Measurements from ENCODE around the gene ITGB2.

The ITGB2 gene

DNA sequence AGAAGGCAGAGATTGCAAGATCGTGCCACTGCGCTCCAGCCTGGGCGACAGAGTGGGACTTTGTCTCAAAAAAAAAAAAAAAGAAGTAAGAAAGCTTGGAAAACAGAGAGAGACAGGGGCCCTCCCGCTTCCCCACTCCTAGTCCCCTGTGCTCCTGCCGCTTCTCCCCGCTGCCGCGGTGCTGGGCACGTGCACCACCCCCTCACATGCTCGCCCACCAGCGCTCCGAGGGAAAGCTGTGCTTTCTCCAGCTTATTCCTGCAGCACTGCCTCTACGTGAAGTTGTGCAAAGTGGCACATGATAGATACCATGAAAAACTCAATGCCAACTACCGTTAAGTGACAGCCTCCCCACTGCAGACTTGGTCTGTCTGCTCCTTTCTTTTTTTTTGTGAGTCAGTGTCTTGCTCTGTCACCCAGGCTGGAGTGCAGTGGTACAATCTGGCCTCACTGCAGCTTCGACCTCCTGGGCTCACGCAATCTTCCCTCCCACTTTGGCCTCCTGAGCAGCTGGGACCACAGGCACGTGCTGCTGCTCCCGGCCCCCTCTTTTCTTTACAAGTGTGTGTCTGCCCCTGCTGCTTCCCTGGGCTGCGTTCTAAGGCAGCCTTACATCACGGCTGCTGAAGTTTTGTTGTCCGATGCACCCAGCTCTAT lies 34.6 kb upstream of the ITGB2 start:
- DNase-seq, result no peak

DNA sequence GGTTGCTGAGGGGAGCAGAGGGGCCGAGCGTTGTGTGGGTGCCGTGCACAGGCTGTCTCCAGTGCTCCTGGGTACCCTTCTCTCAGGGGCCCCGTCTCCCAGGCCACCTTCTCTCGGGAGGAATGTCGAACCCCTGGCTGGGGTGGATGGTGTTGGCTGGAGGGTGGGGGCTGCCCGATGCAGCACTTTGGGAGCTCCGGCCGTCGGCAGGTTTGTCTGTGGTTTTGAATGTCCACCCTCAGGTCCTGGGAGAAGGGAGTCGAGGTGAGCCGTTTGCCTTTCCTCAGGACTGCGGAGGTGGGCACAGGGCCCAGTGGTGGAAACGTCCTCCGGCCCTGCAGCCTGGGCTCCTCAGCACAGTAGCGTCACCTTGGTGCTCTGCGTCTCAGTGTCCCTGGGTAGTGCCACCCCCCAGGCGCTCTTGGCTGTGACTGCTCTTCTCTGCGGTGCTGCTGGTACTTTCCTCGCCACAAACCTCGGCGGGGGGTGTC lies 33.6 kb upstream of the ITGB2 start:
- no peak for DNase-seq

DNA sequence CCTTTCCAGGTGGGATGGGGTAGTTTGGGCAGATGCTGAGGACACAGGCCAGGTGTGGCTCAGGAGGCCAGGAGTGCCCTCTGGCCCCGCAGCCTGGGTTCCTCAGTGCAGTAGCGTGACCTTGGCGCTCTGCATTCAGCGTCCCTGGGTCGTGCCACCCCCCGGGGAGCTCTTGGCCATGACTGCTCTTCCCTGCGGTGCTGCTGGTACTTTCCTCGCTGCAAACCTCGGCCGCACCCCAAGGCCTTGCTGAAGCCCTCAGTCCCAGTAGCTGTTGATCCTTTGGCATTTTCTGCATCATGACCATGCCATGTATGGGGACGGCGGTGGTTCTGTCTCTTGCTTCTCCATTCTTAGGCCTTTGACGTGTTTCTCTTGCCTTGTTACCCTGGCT lies 32.9 kb upstream of the ITGB2 start:
- DNase-seq, result no peak

DNA sequence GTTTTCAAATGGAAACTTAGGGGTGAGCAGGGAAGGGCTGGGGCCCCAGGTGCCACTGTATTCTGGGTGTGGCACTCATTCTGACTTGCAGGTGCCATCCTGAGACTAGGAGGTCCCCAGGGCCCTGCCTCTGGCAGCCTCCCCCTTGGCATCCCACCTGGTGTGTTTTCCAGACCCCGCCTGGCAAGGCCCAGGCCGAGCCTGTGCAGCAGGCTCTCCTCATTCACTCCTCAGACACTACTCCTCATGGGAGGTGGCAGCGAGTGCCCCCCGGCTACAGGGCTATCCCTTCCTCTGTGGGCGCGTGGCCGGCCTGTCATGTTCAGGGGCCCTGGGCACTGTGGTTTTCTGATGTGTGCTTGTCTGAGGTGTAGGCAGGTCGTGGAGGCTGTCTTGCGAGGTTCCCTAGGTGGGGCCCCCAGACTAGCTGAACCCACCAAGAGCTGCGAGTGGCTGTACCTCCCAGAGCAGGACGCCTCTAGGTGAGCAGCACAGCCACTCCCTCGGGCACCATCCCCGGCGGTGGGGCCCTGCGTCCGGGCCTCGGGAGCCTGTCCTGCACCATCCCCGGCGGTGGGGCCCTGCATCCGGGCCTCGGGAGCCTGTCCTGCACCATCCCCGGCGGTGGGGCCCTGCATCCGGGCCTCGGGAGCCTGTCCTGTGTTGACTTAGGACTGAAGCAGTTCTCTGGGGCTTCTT lies 32.4 kb upstream of the ITGB2 start:
- DNase-seq, result no peak

DNA sequence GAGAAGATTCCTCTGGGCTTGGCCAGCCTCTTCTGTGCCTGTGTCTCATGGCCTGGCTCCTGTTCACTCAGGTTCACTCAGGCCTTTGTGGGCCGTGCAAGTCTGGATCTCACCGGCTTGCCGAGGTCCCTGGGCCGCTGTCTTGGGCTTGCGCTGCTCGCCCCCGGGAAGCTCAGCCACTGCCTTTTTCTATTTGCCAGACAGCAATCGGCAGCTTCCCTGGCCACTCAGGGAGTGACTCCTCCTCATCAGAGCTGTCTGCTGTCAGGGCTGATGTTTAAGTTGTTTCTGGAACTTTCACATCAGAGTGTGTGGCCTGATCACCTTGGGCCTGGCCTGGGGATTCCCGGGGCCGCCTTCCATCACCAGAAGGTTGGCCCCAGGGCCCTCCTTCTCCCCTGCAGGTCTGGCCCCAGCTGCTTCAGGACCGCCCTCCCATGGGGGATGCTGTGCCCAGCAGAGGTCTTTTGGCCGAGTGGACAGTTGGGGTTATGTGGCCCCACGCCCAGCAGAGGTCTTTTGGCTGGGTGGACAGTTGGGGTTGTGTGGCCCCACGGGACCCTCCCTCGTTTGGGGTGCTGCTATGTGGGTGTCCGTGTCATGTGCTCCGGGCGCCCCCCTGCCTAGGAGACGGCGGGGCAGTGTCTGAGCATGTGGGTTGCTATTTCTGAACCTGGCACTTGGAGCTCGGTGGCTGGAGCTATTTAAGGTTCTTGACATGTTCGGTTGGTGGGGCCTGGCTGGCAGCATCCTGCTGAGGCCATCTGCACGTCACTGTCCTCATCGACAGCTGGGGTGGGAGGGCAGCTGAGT lies 31.6 kb upstream of the ITGB2 start:
- no peak for DNase-seq

DNA sequence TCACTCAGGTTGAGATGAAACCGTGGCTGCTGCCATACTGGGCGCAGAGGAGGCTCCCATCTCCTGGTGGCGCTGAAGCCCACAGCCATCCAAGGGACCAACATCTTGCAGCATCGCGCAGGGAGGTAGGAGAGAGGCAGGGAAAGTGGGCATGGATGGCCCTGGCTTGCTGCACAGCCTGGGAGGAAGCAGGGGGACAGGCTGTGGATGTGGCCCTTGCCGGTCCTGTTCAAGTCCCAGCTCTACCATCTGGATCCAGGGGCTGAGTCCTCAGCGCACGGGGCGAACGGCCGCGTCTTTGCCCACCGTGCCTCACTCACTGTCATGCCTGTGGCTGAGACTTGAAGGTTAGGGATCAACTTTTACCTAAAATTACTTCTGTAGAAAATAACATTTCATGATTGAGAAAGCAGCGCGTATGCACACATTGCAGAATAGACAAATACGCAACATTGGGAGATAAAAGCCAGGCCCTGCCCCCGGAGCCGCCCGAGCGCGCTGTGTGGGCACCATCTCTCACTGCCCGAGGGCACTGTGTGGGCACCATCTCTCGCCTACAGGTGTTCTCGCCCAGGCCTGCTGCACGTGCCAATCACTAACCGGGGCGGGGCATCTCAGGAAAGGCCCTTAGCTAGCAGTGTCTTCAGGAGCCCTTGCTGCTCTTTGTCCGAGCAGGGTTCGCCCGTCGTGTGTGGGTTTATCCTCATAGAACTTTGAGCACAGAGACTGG lies 30.7 kb upstream of the ITGB2 start:
- no peak for DNase-seq

DNA sequence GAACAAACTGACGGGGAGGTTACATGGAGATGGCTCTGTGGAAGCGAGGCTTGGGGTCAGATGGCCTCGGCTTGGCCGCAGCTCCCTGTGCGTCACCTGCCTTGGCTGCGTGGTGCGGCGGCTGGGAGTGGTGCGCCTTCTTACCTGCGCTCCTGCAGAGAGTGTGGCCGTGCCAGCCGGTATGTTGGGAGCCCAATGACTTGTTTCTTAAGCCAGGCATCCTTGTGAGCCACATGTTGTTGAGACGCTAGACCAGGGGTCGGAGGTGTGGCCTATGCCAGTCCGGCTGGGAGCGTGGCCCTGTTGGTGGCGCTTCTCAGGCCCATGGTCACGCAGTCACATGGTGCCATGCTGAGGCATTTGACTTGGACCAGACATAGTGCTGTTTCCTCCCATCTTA lies 29.7 kb upstream of the ITGB2 start:
- DNase-seq, result no peak

DNA sequence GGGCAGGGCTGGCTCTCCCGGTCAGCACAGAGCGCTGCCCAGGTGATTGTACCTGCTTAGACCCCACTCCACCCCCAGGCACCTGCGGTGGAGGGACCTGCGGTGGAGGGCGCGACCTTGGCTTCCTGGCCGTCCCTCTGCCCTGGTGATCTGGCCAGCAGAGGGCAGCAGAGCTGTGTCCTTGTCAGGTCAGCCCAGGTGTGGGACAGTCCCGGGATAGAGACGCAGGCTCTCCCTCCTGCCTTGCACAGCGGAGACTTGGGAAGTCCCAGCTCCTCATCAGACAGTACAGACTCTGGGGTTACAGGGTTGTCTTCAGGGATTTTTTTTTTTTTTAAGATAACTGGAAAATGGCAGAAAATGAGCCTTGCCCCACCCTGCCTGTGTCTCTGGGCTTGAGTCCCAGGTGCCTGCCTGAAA lies 29.1 kb upstream of the ITGB2 start:
- DNase-seq, result no peak

DNA sequence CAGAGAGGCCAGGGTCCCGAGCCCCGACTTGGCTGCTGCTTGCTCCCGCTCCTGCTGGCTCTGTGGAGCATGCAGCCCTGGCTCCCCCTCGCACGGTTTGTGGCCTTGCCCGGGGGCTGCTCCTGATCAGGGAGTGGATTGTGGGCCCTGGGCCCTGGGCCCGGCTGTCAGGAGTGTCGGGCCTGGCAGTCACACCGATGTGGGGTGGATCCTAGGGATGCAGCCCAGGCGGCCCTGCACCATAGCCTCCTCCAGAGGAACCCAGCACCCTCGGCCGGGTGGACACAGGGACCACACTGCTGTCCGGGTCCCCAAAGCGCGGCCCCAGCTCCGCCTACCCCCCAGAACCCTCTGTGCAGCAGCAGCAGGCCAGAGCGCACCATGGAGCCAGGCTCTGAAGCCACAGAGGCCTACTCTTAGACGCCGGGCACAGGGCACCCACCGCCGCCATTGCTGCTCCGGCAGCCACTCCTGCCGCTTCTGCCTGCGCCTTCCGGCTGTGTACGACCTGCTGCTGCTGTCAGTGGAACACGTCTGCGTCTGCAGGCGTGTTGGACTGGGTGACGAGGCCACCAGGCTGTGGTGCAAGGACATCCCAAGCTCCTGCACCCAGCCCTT lies 28.6 kb upstream of the ITGB2 start:
- DNase-seq, result no peak

DNA sequence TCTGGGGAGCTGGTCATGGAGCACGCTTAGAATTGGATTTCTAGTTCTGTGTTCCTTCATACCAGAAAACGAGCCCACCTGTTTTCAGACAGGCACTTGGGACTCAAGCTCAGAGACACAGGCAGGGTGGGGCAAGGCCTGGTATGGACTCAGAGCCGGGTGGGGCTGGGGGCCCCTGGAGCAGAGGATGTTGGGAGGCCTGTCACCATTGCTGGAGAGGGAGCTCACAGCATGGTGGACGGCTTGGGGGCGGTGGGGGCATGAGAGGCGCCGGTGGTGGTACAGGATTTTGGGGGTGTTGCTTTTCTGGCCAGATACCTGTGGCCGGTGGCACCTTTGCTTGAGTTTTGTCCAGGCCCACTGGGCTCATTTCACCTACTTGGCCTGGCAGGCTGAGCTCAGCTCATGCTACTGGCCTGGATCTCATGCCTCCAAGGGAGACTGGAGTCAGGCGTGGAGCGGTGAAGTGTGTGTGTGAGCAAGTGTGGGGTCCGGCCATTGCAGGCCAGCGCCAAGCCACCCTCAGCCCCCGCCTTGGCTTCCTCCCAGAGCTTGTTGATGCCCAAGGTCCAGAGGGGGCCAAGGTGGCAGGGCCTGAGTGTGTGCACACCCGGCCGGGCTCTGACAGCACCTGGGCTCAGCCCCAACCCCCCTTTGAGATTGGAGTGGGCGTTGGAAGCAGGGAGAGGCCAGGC lies 27.9 kb upstream of the ITGB2 start:
- DNase-seq, result no peak

DNA sequence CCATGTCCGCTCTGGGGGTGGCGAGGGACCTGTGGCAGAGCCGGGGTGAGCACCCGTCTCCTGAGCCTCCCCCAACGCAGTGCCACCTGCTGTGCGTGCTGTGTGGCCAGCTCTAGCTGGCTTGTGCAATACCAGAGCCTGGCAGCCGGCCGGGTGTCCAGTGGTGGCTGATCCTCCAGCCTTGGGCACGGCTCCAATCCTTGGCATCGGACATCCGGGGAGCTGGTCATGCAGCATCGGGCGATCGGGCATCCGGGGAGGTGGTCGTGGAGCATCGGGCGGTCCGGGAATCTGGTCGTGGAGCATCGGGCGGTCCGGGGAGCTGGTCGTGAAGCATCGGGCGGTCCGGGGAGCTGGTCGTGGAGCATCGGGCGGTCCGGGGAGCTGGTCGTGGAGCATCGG lies 27.2 kb upstream of the ITGB2 start:
- DNase-seq, result no peak

DNA sequence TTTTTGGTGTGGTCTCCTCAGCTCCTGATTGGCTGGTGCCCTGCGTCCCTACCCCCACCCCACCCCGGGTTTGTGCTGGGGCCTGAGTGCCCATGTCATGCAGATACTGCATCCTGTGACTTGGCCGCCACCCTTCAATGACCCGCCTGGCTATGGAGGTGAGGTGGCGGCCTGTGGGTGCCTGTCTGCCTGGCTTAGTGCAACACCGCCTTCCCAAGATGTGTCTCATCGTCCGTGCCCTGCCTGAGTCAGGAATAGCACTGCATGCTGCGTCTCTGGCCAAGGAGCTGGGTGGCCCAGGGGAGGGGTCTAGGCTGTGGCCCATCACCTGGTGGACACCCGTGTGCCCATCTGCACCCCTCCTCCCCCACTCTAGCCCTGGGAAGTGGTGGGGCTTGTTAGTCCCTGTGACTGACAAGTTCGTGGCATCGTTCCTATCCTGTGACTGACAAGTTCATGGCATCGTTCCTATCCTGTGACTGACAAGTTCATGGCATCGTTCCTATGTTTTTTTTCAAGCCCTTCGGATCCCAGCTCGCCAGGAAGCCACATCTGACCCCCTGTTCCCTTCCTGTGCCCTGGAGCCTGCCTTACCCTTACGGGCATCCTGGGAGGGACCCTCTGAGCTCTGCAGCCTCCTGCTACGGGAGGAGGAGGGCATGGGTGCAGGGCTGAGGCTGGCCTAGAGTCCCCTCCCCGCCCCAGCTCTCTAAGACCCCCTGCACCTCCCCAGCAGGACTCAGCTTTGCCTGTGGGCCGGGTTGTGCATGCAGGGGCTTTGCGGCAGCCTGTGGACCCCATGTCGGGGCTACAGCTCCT lies 26.6 kb upstream of the ITGB2 start:
- DNase-seq, result no peak

DNA sequence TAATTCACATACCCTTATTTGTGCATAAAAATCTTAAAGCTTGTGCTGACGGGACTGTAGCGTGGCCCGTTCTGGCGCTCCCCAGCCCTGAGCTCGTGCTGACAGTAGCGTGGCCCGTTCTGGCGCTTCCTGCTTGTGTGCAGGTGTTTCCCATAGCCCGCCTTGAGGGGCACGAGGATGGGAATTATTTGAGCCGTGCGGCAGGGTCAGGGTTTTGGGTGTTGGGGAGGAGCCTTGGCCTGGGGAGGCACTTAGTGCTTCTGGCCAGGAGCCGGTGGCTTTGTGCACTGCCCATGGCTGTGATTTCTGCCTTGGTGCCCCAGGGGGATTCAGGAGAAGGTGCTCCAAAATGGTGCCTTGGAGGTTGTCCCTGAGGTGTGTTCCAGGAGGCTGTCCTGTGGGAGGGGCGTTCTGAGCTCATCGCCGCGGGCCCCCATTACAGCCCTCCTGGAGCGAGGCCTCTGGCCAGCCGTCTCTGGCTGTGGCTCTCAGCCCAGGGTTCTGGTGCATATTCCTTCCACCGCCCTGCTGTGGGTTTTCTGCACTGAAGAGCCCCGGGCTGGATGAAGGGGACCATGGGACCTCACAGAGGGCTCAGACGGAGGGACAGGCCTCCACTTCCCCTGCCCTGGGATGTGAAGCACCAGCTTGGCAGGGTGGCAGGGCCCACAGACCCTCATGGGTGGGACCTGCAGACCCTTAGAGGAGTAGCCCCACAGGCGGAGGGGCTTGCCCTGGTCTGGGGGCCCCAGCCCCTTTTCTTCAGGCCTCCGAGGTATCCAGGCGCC lies 25.7 kb upstream of the ITGB2 start:
- no peak for DNase-seq

DNA sequence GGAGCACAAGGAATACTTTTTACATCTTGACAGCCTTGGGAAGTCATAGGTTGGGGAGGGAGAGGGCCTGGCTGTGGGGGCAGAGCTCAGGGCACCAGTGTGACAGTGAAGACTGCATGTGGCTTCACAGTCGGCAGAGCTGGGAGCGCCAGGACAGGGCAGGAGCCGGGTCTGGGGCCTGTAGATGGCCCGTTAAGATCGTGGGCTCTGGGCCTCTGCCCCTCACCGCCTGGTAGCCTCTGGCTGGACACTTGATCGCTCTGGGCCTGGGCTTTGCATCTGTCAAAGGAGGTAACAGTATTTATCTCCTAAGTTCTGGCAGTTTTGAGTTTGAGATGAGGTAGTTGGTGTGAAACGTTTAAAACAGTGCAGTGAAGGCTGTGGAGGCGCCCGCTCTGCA lies 23.9 kb upstream of the ITGB2 start:
- DNase-seq, result no peak

DNA sequence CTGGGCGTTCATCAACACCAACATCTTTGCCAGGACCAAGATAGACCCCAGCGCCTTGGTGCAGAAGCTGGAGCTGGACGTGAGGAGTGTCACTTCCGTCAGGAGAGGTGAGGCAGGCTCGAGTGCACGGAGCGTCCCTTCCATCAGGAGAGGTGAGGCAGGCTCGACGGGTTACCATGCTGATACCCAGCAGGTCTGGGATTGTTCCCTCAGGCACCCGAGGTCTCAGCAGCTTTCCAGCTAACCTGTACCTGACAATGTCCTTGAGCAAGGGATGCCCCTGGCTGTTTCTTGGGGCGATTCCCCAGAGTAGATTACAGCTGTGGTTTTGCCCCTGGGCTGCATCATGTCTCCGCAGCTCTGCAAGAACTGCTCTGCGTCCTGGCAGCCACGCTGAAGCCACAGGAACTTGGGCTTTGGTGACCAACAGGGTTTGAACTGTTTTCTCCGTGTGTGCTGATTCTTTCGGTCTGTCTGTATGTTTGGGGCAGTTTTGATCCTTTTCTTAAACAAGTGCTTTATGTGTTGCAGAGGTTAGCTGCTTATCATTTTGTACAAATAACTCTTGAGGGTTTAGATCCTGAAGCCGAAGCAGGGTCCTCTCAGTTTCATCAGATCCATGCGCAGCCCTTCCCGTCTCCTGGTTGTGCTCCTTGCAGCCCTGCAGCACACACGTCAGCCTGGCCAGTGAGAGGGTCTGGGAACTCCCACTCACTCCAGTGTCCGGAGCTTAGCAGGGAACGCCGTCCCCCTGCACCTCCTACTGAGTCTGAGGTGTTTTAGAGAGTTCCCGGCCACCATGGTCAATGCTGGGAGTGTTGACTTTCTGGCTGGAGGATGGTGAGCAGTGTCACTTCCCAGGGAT lies 23.2 kb upstream of the ITGB2 start:
- no peak for DNase-seq

DNA sequence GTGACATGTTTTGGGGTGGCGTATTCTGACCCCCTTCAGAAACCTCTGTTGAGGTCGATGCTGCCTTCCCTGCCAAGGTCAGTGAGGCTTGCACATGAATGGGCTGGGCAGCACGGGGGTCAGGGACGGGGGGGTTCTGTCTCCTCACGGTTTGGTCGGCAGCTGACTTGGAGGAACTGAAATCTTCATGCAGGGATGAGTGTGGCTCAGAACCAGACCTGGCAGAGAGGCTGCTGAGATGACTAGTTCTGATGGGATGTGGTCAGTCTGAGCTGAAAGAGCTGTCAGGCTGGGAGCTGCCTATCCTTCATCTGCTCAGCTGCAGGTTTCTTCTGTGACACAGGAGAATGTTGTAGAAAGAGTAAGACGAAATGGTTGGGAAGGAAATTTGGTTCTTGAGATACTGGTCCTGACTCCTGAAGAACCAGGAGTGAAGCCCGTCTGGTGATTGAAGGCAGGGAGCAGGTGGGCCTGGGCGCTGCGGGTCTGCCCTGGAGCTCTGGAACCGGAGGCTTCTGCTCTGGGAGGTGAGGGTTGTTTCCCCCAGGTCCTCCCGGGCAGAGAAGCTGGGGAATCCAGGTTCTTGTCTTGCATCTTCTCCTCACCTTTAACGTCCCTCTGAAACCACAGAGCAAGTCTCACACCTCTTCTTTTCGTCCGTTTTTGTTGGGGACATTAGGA lies 22.4 kb upstream of the ITGB2 start:
- DNase-seq, result no peak

DNA sequence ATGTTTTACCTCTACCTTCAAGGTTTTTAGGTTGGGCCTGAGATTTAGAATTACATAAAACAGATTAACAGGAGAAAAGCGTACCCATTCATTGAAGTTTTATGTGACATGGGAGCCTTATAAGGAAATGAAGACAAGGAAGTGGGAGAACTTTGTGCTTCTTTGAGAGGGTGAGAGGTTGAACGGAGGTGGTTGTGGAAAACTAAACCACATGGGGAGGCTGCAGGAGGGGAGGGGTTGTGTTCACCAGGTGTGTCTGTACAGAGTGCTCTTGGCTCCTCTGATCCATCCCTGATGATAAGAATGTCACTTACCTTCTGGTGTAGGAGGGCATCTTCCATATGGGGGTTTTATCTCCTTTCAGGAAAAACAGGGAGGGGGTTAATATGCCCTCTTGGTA lies 21.9 kb upstream of the ITGB2 start:
- DNase-seq, result no peak

DNA sequence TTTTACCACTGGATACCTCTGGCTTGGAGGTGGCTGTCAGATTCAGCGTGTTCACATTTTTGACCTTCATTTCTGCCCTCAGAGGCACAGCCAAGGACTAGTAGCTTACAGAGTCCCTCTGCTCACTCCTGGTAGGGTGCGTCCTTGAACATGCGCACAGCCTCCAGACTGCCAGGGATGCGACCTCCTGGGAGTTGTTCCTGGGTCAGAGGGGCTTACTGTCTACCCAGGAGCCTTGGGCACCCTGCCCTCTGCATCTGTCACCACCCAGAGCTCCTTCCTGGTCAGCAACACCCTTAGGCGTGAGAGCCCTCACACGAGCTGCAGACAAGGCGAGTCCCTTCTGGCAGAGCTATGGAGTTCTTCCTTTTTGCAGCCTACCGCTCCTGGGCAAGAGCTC lies 20.9 kb upstream of the ITGB2 start:
- DNase-seq, result no peak

DNA sequence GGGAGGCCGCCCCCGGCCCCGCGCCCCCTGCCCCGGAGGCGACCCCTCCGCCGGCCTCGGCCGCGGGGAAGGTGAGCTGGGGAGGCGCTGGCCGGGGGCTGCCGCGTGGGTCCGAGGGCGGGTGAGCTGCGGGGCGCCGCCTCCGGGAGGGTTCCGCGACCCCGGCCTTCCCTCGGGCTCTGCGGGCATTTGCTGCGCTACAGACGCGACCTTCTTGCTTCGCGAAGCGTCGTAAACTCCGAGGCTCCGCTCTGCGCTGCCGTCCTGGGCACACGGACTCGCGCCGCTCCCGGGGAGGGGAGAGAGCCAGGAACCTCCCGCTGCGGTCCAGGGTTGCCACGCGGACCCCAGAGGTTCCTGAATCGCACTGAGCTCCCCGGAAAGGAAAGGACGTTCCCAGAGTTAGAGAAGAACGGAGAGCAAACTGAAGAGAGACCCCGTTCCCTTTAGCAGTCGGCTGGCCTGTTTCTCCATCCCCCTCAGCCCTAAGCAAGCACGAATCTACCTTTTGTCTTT lies 19.5 kb upstream of the ITGB2 start:
- no peak for DNase-seq

All from DMS 273 treated with DMSO at 0.1 percent for 48 hours (cell line).